GM21786 (cell line): ENCODE data around the gene PPP3CA.
"Not testable (repeated sequence)": the region's sequence is repeated elsewhere in the genome, so short reads cannot be mapped to it uniquely, and the experiment has no call there.

Experiments used
- ATAC-seq: cut with Tn5 transposase; IDR thresholded peaks from one replicate; pipeline ENCODE4 v1.9.1; 2021; ENCODE audit not compliant: unreplicated experiment

PPP3CA gene

DNA sequence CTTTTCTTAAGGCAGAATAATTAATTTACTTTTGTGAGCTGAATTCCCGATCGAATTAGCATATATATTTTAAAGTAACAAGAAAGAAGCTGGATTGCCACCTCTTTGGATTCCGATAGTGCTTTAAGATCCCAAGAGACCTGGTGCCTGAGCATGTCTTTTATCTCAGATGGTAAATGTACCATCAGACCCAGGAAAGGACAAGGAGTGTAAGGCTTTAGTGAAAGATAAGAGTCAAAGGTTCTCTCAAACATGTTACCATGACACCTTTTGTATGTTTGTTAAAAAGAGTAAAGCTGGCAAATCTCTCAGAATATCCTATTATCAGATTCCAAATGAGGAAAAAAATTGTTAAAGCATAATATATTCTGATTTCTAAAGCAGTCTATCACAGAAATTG is 198.8 kb downstream of the PPP3CA start:
- no peak for ATAC-seq

DNA sequence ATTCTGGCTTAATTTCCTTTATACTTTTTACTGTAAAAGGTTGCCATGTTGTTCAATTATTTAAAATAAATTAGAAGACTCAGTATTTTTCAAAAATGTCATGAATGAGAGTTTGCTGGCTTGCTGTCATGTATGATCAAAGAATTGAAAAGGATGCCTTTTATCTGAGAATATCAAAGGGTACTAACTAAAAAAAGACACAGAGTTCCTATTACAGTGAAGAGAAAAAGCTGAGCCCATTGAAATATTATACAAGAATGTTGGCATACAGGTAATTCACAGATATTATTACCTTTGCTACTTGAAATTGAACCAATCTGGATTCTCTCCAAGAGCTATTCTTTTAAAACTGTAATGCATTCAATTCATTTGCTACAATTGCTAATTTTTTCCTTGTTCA is 200.0 kb downstream of the PPP3CA start:
- no peak for ATAC-seq

DNA sequence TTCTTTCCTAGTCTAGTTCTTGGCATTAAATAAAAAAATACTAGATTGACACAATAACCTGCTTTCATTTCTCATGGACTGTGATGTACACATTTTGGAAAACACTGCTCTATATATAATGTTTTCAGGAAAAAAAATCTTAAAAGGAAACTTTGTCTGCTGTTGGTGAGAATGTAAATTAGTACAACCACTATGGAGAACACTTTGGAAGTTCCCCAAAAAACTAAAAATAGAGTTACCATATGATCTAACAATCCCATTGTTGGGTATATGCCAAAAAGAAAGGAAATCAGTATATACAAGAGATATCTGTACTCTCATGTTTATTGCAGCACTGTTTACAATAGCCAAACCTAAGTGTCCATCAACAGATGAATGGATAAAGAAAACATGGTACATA is 202.3 kb downstream of the PPP3CA start:
- ATAC-seq, result no peak

DNA sequence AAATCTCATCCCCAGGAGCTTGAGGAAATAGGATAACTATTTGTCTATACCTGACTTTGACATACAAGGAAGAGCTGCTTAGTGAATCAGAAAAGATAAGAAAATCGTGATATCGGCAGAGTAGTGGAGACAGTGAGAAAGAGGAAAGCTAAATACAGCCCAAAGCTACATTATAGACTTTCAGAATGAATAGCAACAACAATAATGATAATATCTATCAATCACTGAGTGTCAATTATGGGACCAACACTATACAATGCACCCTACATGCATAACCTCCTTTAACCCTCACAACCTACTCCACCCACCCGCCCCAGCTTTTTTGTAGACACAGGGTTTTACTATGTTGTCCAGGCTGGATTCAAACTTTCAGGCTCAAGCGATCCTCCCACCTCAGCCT is 205.1 kb downstream of the PPP3CA start:
- no peak for ATAC-seq

DNA sequence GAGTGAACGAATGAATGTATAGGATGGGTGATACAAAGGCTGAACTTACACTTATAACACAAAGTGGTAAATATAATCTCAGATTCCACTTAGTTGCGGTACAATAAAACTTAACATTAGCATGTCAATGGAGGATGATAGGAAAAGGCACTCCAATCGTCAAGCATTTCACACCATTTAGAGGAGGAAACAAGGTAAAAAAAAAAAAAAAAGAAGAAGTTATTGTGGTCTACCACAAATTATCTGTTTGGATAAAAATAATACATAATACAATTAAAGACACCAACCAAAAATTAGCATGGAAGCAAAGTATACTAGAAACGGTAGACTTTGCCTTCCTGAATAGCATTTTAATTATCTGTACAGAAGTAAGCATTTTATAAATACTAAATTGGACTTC is 205.5 kb downstream of the PPP3CA start:
- no peak for ATAC-seq

DNA sequence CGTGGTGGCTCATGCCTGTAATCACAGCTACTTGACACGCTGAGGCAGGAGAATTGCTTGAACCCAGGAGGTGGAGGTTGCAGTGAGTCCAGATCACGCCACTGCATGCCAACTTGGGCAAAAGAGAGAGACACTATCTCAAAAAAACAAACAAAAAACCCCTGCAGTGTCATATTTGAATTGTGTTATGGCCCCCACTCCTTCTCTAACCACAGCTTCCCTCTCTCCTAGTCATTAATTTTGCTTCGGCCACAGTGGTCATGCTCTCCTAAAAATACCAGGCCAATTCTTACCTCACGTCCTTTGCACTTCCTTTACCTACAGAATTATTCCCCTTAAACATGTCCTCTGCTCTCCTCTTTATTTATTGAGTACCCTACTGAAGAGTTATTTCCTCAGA is 206.1 kb downstream of the PPP3CA start:
- ATAC-seq, result peak; percentile 33

DNA sequence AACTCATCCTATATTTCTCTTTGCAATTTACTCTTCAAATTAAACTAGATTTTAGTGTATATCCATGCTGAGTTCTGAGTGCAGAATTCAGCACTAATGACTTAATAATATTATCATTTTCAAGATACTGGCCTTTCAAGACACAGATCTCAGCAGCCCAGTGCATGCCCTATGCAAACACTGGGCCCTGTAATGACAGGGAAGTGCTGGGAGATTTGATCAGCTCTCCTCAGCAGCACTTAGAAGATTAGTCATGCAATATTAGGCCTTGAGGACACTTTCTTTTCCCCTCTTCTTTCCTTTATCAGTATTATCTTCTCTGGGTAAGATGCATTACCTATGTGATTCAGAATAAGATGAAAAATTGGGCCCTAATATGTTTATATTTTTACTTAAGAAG is 207.1 kb downstream of the PPP3CA start:
- peak; percentile 29 for ATAC-seq

DNA sequence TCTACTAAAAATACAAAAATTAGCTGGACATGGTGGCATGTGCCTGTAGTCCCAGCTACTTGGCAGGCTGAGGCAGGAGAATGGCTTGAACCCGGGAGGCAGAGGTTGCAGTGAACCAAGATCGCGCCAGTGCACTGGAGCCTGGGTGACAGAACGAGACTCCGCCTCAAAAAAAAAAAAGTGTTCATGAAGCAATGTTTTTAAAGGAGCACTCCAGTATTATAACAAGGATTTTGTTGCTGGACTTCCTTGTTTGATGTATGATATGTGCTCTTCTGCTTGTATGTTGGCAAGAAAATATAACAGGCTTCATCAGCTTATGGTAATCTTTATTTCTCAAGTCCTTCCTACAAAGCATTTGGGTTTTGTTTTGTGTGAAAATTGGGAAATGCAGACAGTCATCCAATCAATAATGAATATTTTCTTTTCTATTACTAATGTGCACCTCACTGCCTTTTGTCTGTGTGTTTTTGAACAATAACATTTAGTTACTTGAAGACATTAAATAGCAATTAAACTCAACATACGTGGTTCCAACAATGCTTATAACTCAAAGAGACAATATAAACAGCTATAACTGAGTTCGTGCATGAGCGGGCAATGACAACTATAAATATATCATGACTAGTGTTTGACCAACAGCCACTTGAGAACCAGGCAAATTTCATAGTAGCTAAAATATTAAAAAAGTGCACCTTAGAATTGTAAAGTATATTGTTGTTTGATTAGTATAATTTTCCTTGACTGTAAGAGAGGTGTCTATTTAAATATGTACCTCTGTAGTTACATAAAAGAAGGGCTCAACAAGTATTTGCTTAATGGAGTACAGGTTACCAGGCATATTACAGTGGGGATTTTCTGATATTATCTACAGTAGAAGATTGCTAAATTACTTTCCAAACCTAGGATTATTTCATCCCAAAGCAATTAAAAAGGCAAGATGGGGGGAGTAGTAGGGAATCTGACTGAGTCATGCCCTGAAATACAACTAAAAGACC is 210.7 kb downstream of the PPP3CA start:
- no peak for ATAC-seq

DNA sequence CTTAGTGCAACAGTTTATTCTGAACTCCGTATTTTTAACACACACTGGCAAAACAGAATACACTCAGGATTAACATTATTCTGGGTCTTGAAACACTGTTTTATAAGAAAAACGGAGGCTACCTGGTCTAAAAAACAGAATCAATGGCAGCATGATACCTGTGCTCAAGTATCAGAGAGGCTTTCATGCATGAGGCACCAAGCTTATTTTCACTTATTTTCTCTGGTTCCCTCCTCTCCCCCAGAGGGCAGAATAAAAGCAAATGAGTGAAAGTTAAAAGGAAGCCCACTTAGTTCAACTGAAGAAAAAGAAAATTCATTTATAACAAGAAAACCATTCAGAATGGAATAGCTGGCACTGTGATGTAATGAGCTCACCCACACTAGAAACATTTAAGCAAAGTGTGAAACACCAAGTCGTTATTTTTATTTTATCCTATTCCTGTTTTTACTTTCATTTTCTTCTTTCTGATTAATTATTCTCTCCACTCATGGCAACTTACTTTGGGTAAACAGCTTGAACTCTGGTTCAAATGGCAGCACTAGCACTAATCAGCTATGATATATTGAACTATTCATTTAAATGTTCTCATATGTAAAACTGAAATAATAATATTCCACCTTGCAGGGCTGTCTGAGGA is 211.8 kb downstream of the PPP3CA start:
- ATAC-seq, result peak; percentile 84

DNA sequence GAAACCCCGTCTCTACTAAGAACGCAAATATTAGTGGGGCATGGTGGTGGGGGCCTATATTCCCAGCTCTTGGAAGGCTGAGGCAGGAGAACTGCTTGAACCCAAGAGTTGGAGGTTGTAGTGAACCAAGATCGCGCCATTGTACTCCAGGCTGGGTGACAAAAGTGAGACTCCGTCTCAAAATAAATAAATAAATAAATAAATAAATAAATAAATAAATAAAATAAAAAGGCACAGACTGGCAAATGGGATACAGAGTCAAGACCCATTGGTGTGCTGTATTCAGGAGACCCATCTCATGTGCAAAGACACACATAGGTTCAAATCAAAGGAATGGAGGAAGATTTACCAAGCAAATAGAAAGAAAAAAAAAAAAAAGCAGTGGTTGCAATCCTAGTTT is 216.3 kb downstream of the PPP3CA start:
- not testable (repeated sequence) for ATAC-seq

DNA sequence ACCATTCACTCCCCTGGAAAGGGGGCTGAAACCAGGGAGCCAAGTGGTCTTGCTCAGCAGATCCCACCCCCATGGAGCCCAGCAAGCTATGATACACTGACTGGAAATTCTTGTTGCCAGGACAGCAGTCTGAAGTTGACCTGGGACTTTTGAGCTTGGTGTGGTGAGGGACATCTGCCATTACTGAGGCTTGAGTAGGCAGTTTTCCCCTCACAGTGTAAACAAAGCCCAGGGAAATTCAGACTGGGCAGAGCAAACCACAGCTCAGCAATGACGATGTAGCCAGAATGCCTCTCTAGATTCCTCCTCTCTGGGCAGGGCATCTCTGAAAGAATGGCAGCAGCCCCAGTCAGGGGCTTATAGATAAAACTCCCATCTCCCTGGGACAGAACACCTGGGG is 218.4 kb downstream of the PPP3CA start:
- not testable (repeated sequence) for ATAC-seq

DNA sequence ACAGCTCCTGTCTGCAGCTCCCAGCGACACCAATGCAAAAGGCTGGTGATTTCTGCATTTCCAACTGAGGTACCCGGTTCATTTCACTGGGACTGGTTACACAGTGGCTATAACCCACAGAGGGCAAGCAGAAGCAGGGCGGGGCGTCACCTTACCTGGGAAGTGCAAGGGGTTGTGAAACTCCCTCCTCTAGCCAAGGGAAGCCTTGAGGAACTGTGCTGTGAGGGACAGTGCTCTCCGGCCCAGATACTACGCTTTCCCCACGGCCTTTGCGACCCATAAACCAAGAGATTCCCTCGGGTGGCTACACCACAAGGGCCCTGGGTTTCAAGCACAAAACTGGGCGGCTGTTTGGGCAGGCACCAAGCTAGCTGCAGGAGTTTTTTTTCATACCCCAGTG is 218.9 kb downstream of the PPP3CA start:
- ATAC-seq, result no peak

DNA sequence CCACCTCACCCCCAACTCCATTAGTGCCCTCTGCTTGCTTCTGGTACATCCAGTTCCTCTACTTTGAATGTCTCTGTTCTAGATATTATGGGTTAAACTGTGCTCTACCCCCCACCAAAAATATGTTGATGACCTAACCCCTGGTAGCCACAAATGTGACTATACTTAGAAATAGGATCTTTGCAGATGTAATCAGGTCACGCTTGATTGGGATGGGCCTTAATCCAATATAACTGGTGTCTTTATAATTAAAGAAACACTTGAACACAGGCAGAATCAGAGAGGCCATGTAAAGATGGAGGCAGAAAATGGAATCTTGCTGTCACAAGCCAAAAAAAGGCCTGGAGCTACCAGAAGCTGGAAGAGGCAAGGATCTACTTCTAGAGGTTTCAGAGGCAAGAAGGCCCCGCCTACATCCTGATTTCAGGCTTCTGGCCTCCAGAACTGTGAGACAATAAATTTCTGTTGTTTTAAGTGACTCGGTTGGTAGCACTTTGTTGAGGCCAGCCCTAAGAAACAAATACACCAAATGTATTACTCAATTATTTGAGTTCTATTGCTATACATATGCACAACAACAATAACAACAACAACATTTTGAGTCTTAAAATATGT is 220.0 kb downstream of the PPP3CA start:
- ATAC-seq, result no peak

DNA sequence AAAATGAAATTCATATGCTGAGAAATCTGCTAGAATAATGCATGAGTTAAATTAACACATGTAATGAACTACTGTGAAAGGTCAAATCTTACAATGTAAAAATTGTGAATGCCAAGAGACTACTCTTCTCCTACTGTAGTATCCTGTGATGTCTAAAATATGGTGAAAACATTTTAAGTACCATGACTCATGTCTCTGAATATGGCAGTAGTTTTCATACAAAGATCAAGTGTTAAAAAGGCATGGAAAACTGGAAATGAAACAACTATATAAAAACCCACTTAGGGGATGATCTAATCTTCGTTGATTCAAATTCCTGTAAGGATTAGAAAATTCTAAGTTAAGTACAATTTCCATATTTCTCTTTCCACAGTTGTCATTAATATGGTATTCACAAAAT is 221.3 kb downstream of the PPP3CA start:
- no peak for ATAC-seq

DNA sequence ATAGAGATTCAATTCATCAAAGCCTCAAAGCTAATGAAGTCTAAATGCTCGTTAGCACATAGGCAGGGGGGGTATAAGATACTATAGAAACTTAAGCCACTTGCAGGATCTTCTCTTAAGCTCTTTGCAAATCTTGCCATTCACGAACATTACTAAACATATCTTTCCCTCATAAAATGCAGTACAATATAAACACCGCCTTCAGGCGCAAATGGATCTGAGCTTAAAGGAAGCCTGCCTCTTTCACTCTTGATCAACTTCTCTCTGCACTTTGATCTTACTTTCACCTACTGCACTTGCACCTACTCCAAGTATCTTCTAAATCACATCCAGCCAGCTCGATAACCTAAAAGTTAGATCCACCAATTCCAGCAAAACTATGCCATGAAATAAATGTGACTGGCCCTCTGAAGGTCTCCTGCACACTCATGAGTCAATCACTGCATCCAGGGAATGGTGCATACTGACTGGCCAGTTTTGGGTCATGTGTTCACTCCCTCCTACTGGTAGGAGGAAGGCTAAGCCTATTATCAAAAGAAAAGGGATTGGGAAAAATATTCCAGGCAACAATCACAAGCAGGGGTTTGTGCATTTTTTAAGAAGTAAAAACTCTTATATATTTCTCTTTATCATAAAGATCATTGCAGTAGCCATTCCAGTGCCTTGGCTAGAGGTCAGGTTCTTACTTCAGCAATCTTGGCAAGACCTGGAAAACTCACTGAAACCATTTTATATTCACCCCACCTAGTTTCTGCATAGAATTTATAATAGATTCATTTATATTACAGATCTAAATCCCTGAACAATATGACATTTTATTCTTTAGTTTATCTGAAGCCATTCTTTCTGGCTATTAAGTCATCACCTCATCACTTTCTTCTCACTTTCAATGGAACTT is 222.0 kb downstream of the PPP3CA start:
- ATAC-seq, result no peak

DNA sequence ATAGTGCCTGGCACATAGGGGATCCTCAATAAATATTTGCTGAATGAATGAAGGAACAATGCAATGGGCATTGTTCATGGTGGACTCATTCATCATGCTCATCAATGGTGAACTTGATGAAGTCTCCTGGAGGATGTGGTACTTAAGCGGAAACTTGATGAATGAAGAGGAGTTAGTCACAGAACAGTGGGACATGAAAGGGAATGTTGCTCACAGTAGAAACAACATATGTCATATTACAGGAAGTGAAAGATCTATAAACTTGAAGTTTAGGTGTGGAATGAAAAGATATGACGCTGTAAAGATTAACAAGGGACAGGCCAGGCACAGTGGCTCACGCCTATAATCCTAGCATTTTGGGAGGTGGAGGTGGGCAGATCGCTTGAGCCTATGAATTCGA is 224.1 kb downstream of the PPP3CA start:
- no peak for ATAC-seq

DNA sequence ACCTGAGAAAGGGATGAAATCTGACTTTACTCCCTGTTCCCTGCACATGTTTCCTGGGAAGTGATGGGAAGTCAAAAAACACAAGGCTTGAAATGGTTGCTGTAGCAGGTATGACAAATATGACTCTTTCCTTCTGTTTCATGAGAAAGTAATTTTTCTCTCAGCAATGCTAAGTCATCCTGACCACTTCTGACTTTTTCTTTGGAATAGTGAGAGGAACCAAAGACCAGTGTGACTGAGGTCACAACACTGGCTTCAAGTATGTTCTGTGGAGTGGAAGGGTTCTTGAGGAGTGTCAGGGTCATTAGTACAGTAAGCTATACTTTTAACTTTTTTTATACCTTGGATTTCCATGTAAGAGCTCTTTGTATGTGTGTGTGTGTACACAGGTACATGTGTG is 225.3 kb downstream of the PPP3CA start:
- no peak for ATAC-seq

DNA sequence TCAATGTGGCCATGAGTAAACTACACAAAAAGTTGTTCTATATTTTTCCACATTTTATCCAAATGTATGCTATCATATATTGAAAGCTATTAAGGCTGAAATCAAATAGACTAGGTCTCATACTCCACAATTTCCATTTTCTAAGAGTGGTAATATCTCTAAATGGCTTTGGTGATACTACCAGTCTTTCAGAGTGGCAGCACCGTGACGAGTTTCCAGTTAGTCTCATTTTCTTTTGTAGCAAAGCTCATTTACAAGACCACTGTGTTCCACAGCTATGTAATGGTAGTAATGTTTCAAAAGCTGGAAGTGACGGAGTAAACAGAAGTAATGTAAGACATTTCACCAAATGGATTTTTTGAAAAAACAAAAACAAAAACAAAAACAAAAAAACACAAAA is 228.2 kb downstream of the PPP3CA start:
- ATAC-seq, result no peak

DNA sequence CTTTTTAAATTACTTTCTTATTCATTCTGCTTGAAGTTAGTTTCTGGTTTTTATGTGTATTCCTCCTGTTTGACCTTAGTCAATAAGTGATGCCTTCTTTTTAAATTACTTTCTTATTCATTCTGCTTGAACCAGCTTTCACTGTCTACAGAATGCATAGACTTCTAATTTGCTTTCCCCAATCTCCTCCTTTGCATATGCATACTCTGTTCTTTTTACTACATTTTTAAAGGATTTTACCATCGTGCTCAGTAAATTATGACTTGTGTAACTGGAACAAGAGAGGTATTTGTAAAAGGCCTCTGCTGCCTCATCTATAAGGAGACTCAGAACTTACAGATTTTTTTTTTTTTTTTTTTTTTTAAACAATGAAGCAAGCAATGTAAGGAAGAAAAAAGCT is 228.7 kb downstream of the PPP3CA start:
- no peak for ATAC-seq

DNA sequence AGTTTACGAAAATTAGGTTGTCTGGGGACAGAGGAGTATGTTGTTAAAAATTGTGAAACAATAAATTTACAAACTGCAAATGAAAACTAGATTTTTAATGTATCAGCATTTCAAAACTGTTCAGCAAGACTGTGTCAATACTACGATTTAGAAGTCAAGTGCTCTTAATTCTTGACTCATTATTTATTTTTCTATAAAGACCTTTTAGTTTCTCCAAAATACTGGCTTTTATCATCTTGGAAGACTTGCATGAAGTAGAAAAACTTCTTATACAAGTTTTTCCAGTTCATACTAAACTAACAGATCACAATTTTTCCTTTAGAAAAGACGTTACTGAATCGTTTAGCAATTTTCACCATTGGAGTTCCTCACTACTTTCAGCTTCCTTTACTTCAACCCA is 231.4 kb downstream of the PPP3CA start:
- ATAC-seq, result no peak

DNA sequence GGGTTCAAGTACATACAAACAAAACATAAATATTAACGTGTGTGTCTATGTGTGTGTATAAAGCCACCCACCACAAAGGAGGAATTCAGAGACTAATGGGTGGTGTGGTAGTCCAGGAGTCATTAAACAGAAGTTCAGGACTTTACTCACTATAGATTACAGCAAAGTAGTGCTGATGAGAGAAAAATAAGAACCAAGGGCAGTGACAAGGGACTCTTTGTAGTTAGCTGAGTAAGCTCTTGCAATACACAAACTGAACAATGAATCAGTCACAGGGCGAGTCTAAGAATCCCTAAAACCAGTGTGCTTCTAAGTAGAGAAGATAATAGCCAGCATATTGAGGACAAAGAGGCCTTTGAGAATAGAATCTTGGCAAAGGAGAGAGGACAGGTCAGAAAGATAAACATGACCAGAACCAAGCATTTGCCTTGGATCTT is 232.4 kb downstream of the PPP3CA start:
- ATAC-seq, result no peak
